ENCODE data around the gene NFKBIA. TPM values are rescaled to one million over a fixed set of nuclear protein-coding genes. Genes with fewer than 3 reads are reported as not detected.

NFKBIA gene
- polyA plus RNA-seq, 4 donors, result 108 to 173 (median 122) TPM

GRCh38 chr14:35416108-35416750 lies 11.7 kb upstream of the NFKBIA start:
- H3K4me3 ChIP-seq (ENCODE audit: low read depth in 1 of 3, low read length in 3 of 3), result no peak overlapping the region
- FAIRE-seq, result no peak
- H3K36me3 ChIP-seq (ENCODE audit: control insufficient read depth in 3 of 3, insufficient read depth in 2 of 3, low read depth in 1 of 3, low read length in 3 of 3), result no peaks in the 10 kb centered on the region
- H3K27me3 ChIP-seq (ENCODE audit: control insufficient read depth in 3 of 3, insufficient read depth in 3 of 3, low read length in 3 of 3), result no peaks in the 10 kb centered on the region
- peak overlapping the region in 2 of 3 donors; percentile 6 to 55 for H3K27ac ChIP-seq (ENCODE audit: low read depth in 1 of 3, low read length in 2 of 3)
- WGBS, 3 donors, result 48 to 53% (median 51%) methylated on average over 5 of the region's 5 CpGs
- no peaks in the 10 kb centered on the region for H3K4me1 ChIP-seq (ENCODE audit: control insufficient read depth in 3 of 3, insufficient read depth in 2 of 3, low read depth in 1 of 3, low read length in 2 of 3)
- H3K9me3 ChIP-seq (ENCODE audit: control insufficient read depth in 2 of 2, insufficient read depth in 1 of 2, low read depth in 1 of 2, low read length in 1 of 2), result no peaks in the 10 kb centered on the region
- DNase-seq, result no peak

GRCh38 chr14:35414365-35414764 lies 9.8 kb upstream of the NFKBIA start:
- Histone ChIP-seq H3K9me3 (ENCODE audit: control insufficient read depth in 2 of 2, insufficient read depth in 1 of 2, low read depth in 1 of 2, low read length in 1 of 2) (no peaks in the 10 kb centered on the region), H3K4me1 (ENCODE audit: control insufficient read depth in 3 of 3, insufficient read depth in 2 of 3, low read depth in 1 of 3, low read length in 2 of 3) (no peaks in the 10 kb centered on the region), H3K36me3 (ENCODE audit: control insufficient read depth in 3 of 3, insufficient read depth in 2 of 3, low read depth in 1 of 3, low read length in 3 of 3) (no peaks in the 10 kb centered on the region), H3K27me3 (ENCODE audit: control insufficient read depth in 3 of 3, insufficient read depth in 3 of 3, low read length in 3 of 3) (no peaks in the 10 kb centered on the region), H3K27ac (ENCODE audit: low read depth in 1 of 3, low read length in 2 of 3) (no peak overlapping the region), H3K4me3 (ENCODE audit: low read depth in 1 of 3, low read length in 3 of 3) (no peak overlapping the region)
- no peak for DNase-seq
- no peak for FAIRE-seq
- 41 to 51% (median 50%) methylated on average over 4 of the region's 4 CpGs for WGBS, 3 donors

GRCh38 chr14:35412272-35413056 lies 7.9 kb upstream of the NFKBIA start:
- no peak for DNase-seq
- WGBS, 3 donors, result 84 to 89% (median 88%) methylated on average over 12 of the region's 12 CpGs
- Histone ChIP-seq H3K9me3 (ENCODE audit: control insufficient read depth in 2 of 2, insufficient read depth in 1 of 2, low read depth in 1 of 2, low read length in 1 of 2) (no peaks in the 10 kb centered on the region), H3K27me3 (ENCODE audit: control insufficient read depth in 3 of 3, insufficient read depth in 3 of 3, low read length in 3 of 3) (no peaks in the 10 kb centered on the region), H3K27ac (ENCODE audit: low read depth in 1 of 3, low read length in 2 of 3) (no peak overlapping the region), H3K4me1 (ENCODE audit: control insufficient read depth in 3 of 3, insufficient read depth in 2 of 3, low read depth in 1 of 3, low read length in 2 of 3) (no peaks in the 10 kb centered on the region), H3K36me3 (ENCODE audit: control insufficient read depth in 3 of 3, insufficient read depth in 2 of 3, low read depth in 1 of 3, low read length in 3 of 3) (no peaks in the 10 kb centered on the region), H3K4me3 (ENCODE audit: low read depth in 1 of 3, low read length in 3 of 3) (no peak overlapping the region)
- no peak for FAIRE-seq

DNA sequence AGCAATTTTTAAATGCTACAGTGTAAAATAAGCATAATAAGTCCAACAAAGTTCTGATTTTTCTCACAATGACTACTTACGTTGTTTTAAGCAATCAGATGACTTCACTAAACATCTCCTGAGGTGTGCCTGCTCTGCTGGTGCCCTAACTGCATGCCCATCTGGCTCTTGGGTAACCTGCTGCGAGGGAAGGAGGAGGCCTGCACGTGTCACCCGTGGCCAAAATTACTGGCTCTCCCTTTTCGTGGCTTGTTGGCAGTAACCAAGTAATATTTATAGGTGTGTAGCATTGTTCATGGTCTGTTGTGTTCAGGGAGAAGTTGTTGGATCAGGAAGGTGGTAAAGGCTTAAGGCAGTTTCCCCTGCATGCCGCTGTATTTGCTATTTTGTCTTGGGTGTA lies 6.3 kb upstream of the NFKBIA start:
- Histone ChIP-seq H3K36me3 (ENCODE audit: control insufficient read depth in 3 of 3, insufficient read depth in 2 of 3, low read depth in 1 of 3, low read length in 3 of 3) (no peaks in the 10 kb centered on the region), H3K9me3 (ENCODE audit: control insufficient read depth in 2 of 2, insufficient read depth in 1 of 2, low read depth in 1 of 2, low read length in 1 of 2) (no peaks in the 10 kb centered on the region), H3K27ac (ENCODE audit: low read depth in 1 of 3, low read length in 2 of 3) (no peak overlapping the region), H3K4me1 (ENCODE audit: control insufficient read depth in 3 of 3, insufficient read depth in 2 of 3, low read depth in 1 of 3, low read length in 2 of 3) (peaks cover 0 to under 1% (median 0%) of the 10 kb centered on the region in 3 donors), H3K4me3 (ENCODE audit: low read depth in 1 of 3, low read length in 3 of 3) (no peak overlapping the region), H3K27me3 (ENCODE audit: control insufficient read depth in 3 of 3, insufficient read depth in 3 of 3, low read length in 3 of 3) (no peaks in the 10 kb centered on the region)
- DNase-seq, result no peak
- no peak for FAIRE-seq
- 83 to 94% (median 88%) methylated on average over 6 of the region's 6 CpGs for WGBS, 3 donors

DNA sequence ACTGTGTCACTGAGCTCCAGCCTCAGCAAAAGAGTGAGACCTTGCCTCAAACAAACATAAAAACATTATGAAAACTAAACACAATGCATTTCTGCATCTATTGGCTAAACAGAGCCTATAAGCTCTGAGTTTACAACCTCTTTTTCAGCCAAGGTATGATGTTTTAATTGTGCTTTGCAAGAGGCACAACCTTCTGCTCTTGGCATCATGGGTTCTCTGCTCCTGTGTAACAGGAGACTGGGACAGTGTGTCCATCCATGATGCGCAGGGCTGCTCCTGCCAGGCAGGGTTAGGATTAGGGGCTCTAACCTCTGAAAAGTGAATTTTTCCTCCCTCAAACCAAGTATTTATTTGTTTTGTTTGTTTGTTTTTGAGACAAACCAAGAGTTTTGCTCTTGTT lies 5.0 kb upstream of the NFKBIA start:
- DNase-seq, result no peak
- Histone ChIP-seq H3K4me1 (ENCODE audit: control insufficient read depth in 3 of 3, insufficient read depth in 2 of 3, low read depth in 1 of 3, low read length in 2 of 3) (peaks cover 0 to 7% (median 0%) of the 10 kb centered on the region in 3 donors), H3K36me3 (ENCODE audit: control insufficient read depth in 3 of 3, insufficient read depth in 2 of 3, low read depth in 1 of 3, low read length in 3 of 3) (no peaks in the 10 kb centered on the region), H3K27me3 (ENCODE audit: control insufficient read depth in 3 of 3, insufficient read depth in 3 of 3, low read length in 3 of 3) (no peaks in the 10 kb centered on the region), H3K9me3 (ENCODE audit: control insufficient read depth in 2 of 2, insufficient read depth in 1 of 2, low read depth in 1 of 2, low read length in 1 of 2) (no peaks in the 10 kb centered on the region), H3K4me3 (ENCODE audit: low read depth in 1 of 3, low read length in 3 of 3) (no peak overlapping the region), H3K27ac (ENCODE audit: low read depth in 1 of 3, low read length in 2 of 3) (no peak overlapping the region)
- 94 to 100% (median 95%) methylated on average over 1 of the region's 1 CpG for WGBS, 3 donors
- no peak for FAIRE-seq

- Histone ChIP-seq H3K27ac (ENCODE audit: low read depth in 1 of 3, low read length in 2 of 3) (no peak overlapping the region), H3K27me3 (ENCODE audit: control insufficient read depth in 3 of 3, insufficient read depth in 3 of 3, low read length in 3 of 3) (no peaks in the 10 kb centered on the region), H3K4me1 (ENCODE audit: control insufficient read depth in 3 of 3, insufficient read depth in 2 of 3, low read depth in 1 of 3, low read length in 2 of 3) (peaks cover 0 to 10% (median 0%) of the 10 kb centered on the region in 3 donors), H3K36me3 (ENCODE audit: control insufficient read depth in 3 of 3, insufficient read depth in 2 of 3, low read depth in 1 of 3, low read length in 3 of 3) (peaks cover 4 to 7% (median 4%) of the 10 kb centered on the region in 3 donors), H3K4me3 (ENCODE audit: low read depth in 1 of 3, low read length in 3 of 3) (no peak overlapping the region), H3K9me3 (ENCODE audit: control insufficient read depth in 2 of 2, insufficient read depth in 1 of 2, low read depth in 1 of 2, low read length in 1 of 2) (no peaks in the 10 kb centered on the region)
- DNase-seq (no peak), FAIRE-seq (no peak)
- 93 to 95% (median 94%) methylated on average over 8 of the region's 8 CpGs for WGBS, 3 donors
Measured at GRCh38 chr14:35408026-35408425, 3.5 kb upstream of the NFKBIA start.

- FAIRE-seq (no peak), DNase-seq (no peak)
- H3K4me3 ChIP-seq (ENCODE audit: low read depth in 1 of 3, low read length in 3 of 3), result no peak overlapping the region
- H3K36me3 ChIP-seq (ENCODE audit: control insufficient read depth in 3 of 3, insufficient read depth in 2 of 3, low read depth in 1 of 3, low read length in 3 of 3), result peaks cover 8 to 15% (median 10%) of the 10 kb centered on the region in 3 donors
- H3K4me1 ChIP-seq (ENCODE audit: control insufficient read depth in 3 of 3, insufficient read depth in 2 of 3, low read depth in 1 of 3, low read length in 2 of 3), result peaks cover 0 to 18% (median 0%) of the 10 kb centered on the region in 3 donors
- H3K27me3 ChIP-seq (ENCODE audit: control insufficient read depth in 3 of 3, insufficient read depth in 3 of 3, low read length in 3 of 3), result no peaks in the 10 kb centered on the region
- H3K9me3 ChIP-seq (ENCODE audit: control insufficient read depth in 2 of 2, insufficient read depth in 1 of 2, low read depth in 1 of 2, low read length in 1 of 2), result no peaks in the 10 kb centered on the region
- 27 to 48% (median 44%) methylated on average over 1 of the region's 1 CpG for WGBS, 3 donors
- no peak overlapping the region for H3K27ac ChIP-seq (ENCODE audit: low read depth in 1 of 3, low read length in 2 of 3)
Measured at GRCh38 chr14:35407306-35407630, 2.7 kb upstream of the NFKBIA start.

DNA sequence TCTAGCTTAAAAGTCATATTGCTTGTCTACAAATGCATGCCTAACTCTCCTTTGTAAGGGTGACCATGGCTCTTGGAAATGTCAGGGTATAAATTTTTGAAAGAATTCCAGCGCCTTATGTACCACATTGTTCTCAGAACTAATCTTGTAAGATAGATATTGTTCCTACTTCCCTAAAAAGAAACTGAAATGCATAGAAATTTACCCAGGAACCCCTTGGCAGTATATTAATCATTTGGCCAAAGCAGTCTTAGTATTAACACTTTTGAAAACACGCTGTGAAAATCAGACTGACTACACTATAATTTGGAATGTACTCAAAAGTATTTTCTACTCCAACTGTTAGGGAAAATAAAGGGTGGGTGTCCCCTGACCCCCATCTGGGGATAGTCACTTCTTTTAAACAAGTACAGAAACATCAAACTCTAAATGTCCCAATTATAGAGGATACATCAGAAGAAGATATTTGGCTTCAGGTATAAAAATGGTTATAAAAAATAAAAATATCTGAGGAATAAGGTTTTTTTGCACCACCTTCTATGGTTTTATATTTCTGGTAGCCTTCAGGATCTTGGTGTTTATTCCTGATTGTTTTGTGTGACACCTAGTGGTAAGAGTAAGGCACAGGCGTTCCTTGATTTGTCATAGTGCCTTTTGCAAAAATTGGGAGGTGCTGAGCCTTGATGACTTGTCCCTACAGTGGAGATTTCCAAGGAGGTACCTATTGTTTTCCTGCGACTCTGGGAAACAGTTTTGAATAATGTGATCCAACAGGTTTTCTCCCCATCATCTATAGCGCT lies 2.2 kb upstream of the NFKBIA start:
- 14 to 20% (median 15%) methylated on average over 5 of the region's 5 CpGs for WGBS, 3 donors
- Histone ChIP-seq H3K27ac (ENCODE audit: low read depth in 1 of 3, low read length in 2 of 3) (no peak overlapping the region), H3K9me3 (ENCODE audit: control insufficient read depth in 2 of 2, insufficient read depth in 1 of 2, low read depth in 1 of 2, low read length in 1 of 2) (no peaks in the 10 kb centered on the region), H3K4me3 (ENCODE audit: low read depth in 1 of 3, low read length in 3 of 3) (no peak overlapping the region), H3K27me3 (ENCODE audit: control insufficient read depth in 3 of 3, insufficient read depth in 3 of 3, low read length in 3 of 3) (no peaks in the 10 kb centered on the region), H3K36me3 (ENCODE audit: control insufficient read depth in 3 of 3, insufficient read depth in 2 of 3, low read depth in 1 of 3, low read length in 3 of 3) (peaks cover 13 to 20% (median 15%) of the 10 kb centered on the region in 3 donors), H3K4me1 (ENCODE audit: control insufficient read depth in 3 of 3, insufficient read depth in 2 of 3, low read depth in 1 of 3, low read length in 2 of 3) (peaks cover 0 to 24% (median 0%) of the 10 kb centered on the region in 3 donors)
- no peak for FAIRE-seq
- peak; percentile 59 to 77 for DNase-seq
